B cell (primary cell): ENCODE measurements around the gene LIPN. TPM values are rescaled to one million over a fixed set of nuclear protein-coding genes. Genes with fewer than 3 reads are reported as not detected.

Experiments used
- ATAC-seq: fragments of 200-7000 bp; cut with Tn5 transposase; one replicate; pipeline ENCODE4 v1.10.0; 2021; ENCODE audit warnings: low read depth, mild to moderate bottlenecking, moderate number of reproducible peaks, moderate library complexity
- CTCF ChIA-PET: fragments of 350-600 bp; sonication (Branson Sonifier 250); formaldehyde crosslinking; loops from one replicate; lab custom pipeline; 2021; ENCODE audit warnings: antibody characterized with exemption, inconsistent platforms; lab: Charles Lee
- POLR2A ChIA-PET: fragments of 350-600 bp; sonication (Branson Sonifier 250); formaldehyde crosslinking; loops from one replicate; lab custom pipeline; 2021; ENCODE audit warnings: antibody characterized with exemption; lab: Charles Lee
- DNase-seq: peaks from one replicate; pipeline ENCODE4 v3.0.0; 2013
- H2AFZ ChIP-seq: 2 replicates; pipeline ENCODE4 v1.6.1; 2012; ENCODE audit warnings: mild to moderate bottlenecking, low read depth, low read length; ENCODE audit not compliant: insufficient read depth, poor library complexity, severe bottlenecking
- H3K27ac ChIP-seq, 2 donors: 1 replicate in 1 of 2; 2 replicates in 1 of 2; pipeline ENCODE4 v1.5.1; 2012 to 2013; ENCODE audit warnings: low read length in 2 of 2, mild to moderate bottlenecking in 2 of 2, moderate library complexity in 1 of 2
- H3K27me3 ChIP-seq, 4 experiments: fragments of 200-600 bp in 1 of 4; sonication (generic) in 1 of 4; replicated peaks in 1 of 4; 1 replicate in 2 of 4; 2 replicates in 2 of 4; pipeline versions ENCODE4 v1.6.1 to v1.7.0; 2013 to 2016; ENCODE audit warnings: low read length in 3 of 4, mild to moderate bottlenecking in 2 of 4, mixed read lengths in 1 of 4, moderate library complexity in 1 of 4; ENCODE audit not compliant: insufficient read depth in 4 of 4, control insufficient read depth in 3 of 4; ENCODE audit errors: control extremely low read depth in 1 of 4
- H3K36me3 ChIP-seq, 2 experiments: replicated peaks in 1 of 2; 1 replicate in 1 of 2; 2 replicates in 1 of 2; pipeline versions ENCODE4 v1.6.1 to v1.7.1; 2013; ENCODE audit warnings: low read length in 1 of 2; ENCODE audit not compliant: insufficient read depth in 2 of 2, control insufficient read depth in 1 of 2; ENCODE audit errors: control extremely low read depth in 1 of 2, extremely low read depth in 1 of 2
- H3K4me1 ChIP-seq, 2 donors: fragments of 200-600 bp in 1 of 2; sonication (generic) in 1 of 2; 1 replicate in 1 of 2; 2 replicates in 1 of 2; pipeline versions ENCODE4 v1.5.1 to v1.6.1; 2013 to 2017; ENCODE audit warnings: low read length in 2 of 2; ENCODE audit not compliant: control insufficient read depth in 2 of 2, insufficient read depth in 2 of 2
- H3K4me2 ChIP-seq: replicated peaks from 2 replicates; pipeline ENCODE3; 2012; ENCODE audit warnings: mild to moderate bottlenecking, low read depth, low read length; ENCODE audit not compliant: poor library complexity, severe bottlenecking
- H3K4me3 ChIP-seq, 5 experiments: fragments of 200-600 bp in 1 of 5; sonication (generic) in 1 of 5; 1 replicate in 3 of 5; 2 replicates in 2 of 5; pipeline versions ENCODE4 v1.5.1 to v1.7.0; 2011 to 2016; ENCODE audit warnings: low read length in 4 of 5, mild to moderate bottlenecking in 4 of 5, low read depth in 2 of 5, control low read depth in 1 of 5, moderate library complexity in 1 of 5; ENCODE audit not compliant: insufficient read depth in 1 of 5; ENCODE audit errors: control extremely low read depth in 1 of 5, extremely low read depth in 1 of 5
- H3K79me2 ChIP-seq: fragments of 200-600 bp; sonication (generic); one replicate; pipeline ENCODE4 v1.6.0; 2016; ENCODE audit warnings: low read length; ENCODE audit not compliant: control insufficient read depth, insufficient read depth
- H3K9ac ChIP-seq: fragments of 200-600 bp; sonication (generic); 2 replicates; pipeline ENCODE4 v1.6.1; 2017; ENCODE audit warnings: mild to moderate bottlenecking, low read length, moderate library complexity
- H3K9me3 ChIP-seq, 3 donors: one replicate each; pipeline versions ENCODE4 v1.6.1 to v1.7.1; 2013; ENCODE audit warnings: low read length in 2 of 3; ENCODE audit not compliant: control insufficient read depth in 2 of 3, insufficient read depth in 1 of 3; ENCODE audit errors: control extremely low read depth in 1 of 3
- H4K20me1 ChIP-seq: 2 replicates; pipeline ENCODE4 v1.6.0; 2012; ENCODE audit warnings: mild to moderate bottlenecking, low read length; ENCODE audit not compliant: insufficient read depth, control insufficient read depth, poor library complexity, severe bottlenecking
- H3K27ac Mint-ChIP-seq: one replicate; pipeline ENCODE4 v1.8.0; 2021; ENCODE audit warnings: mixed read lengths
- H3K27me3 Mint-ChIP-seq: one replicate; pipeline ENCODE4 v1.8.0; 2021; ENCODE audit warnings: mixed read lengths
- H3K4me1 Mint-ChIP-seq: one replicate; pipeline ENCODE4 v1.8.0; 2021; ENCODE audit warnings: mixed read lengths
- H3K4me3 Mint-ChIP-seq: one replicate; pipeline ENCODE4 v1.8.0; 2021; ENCODE audit warnings: mixed read lengths
- H3K9me3 Mint-ChIP-seq: one replicate; pipeline ENCODE4 v1.8.0; 2022; ENCODE audit warnings: mixed read lengths; ENCODE audit not compliant: insufficient read depth
- CTCF ChIP-seq: fragments of 200-600 bp; IDR thresholded peaks from one replicate; pipeline ENCODE4 v1.8.0; 2022; ENCODE audit warnings: antibody characterized with exemption, mild to moderate bottlenecking
- EZH2 ChIP-seq: IDR thresholded peaks from 2 replicates; pipeline ENCODE4 v1.6.1; 2012; ENCODE audit warnings: borderline replicate concordance, low read depth, mild to moderate bottlenecking, moderate library complexity, low read length; ENCODE audit not compliant: insufficient read depth, poor library complexity, severe bottlenecking
- WGBS: methylation state at CpG from one replicate; pipeline ENCODE4 v1.1.5; 2013; ENCODE audit warnings: missing lambda C conversion rate; ENCODE audit not compliant: insufficient coverage; 5-methylcytosine and 5-hydroxymethylcytosine counted together
- intact Hi-C: fragments of 100-400 bp; cut with micrococcal nuclease; formaldehyde crosslinking; loops from one replicate; pipeline ENCODE4 v1.10.0; 2022
- polyA plus RNA-seq: library from polyadenylated mRNA; depleted of rRNA; stranded (reverse); fragments of >200 nt; gene quantifications from 2 replicates; pipeline ENCODE4 v1.2.3, GENCODE V29; 2012
- total RNA-seq, 2 donors: library from RNA; stranded (reverse); fragments of 120-200 nt in 1 of 2; gene quantifications; 1 replicate in 1 of 2; 2 replicates in 1 of 2; pipeline versions ENCODE4 v1.2.3 to v1.2.4, GENCODE V29; 2013 to 2022

LIPN gene
- total and polyA plus RNA-seq, 2 donors (not counting 1 experiment from before 2014, with no cell fraction given), result 0.12 TPM; not detected in 1

GRCh38 chr10:88804083-88804812 lies 44.4 kb downstream of the LIPN start:
- Histone ChIP-seq H3K4me3 (no peak overlapping the region), H3K4me1 (no peaks in the 10 kb centered on the region), H2AFZ (no peak overlapping the region), H3K36me3 (no peaks in the 10 kb centered on the region), H3K27me3 (no peaks in the 10 kb centered on the region), H3K27ac (no peak overlapping the region), H3K79me2 (no peaks in the 10 kb centered on the region), H3K9ac (no peak overlapping the region), H4K20me1 (no peaks in the 10 kb centered on the region), H3K4me2 (no peak overlapping the region), H3K9me3 (no peaks in the 10 kb centered on the region)
- ChIA-PET CTCF (interaction anchor here (0.8 to 1.1 kb wide), 3 partner anchors 9 to 116 kb away, joined by 3 to 4 read pairs (median 4); no protein-coding TSS in a partner anchor), POLR2A (no interaction called here)
- Mint-ChIP-seq H3K4me3 (no peak overlapping the region), H3K27me3 (peaks cover 4% of the 10 kb centered on the region), H3K4me1 (no peaks in the 10 kb centered on the region), H3K27ac (no peak overlapping the region), H3K9me3 (no peaks in the 10 kb centered on the region)
- TF ChIP-seq EZH2 (no peak), CTCF (no peak)
- intact Hi-C loops, result no loop called here
- 74% methylated on average over 4 of the region's 6 CpGs for WGBS
- ATAC-seq (no peak), DNase-seq (no peak)

- Histone ChIP-seq H4K20me1 (no peaks in the 10 kb centered on the region), H3K9me3 (no peaks in the 10 kb centered on the region), H3K79me2 (no peaks in the 10 kb centered on the region), H3K4me2 (no peak overlapping the region), H3K9ac (no peak overlapping the region), H3K27me3 (no peaks in the 10 kb centered on the region), H3K27ac (no peak overlapping the region), H3K4me3 (no peak overlapping the region), H2AFZ (no peak overlapping the region), H3K36me3 (no peaks in the 10 kb centered on the region), H3K4me1 (no peaks in the 10 kb centered on the region)
- intact Hi-C loops, result no loop called here
- Mint-ChIP-seq H3K27me3 (peaks cover 4% of the 10 kb centered on the region), H3K27ac (no peak overlapping the region), H3K4me3 (no peak overlapping the region), H3K4me1 (no peaks in the 10 kb centered on the region), H3K9me3 (no peaks in the 10 kb centered on the region)
- ATAC-seq (no peak), DNase-seq (no peak)
- ChIA-PET POLR2A (no interaction called here), CTCF (interaction anchor here (0.8 to 1.1 kb wide), 3 partner anchors 10 to 118 kb away, joined by 3 to 4 read pairs (median 4); no protein-coding TSS in a partner anchor)
- no CpG with 5 or more reads among the region's 2 CpGs for WGBS
- TF ChIP-seq CTCF (no peak), EZH2 (no peak)
Observed at GRCh38 chr10:88805361-88805760, 45.5 kb downstream of the LIPN start.
